Ovary (tissue), 9 donors: ENCODE measurements around the gene USP31. TPM values are rescaled to one million over a fixed set of nuclear protein-coding genes. Genes with fewer than 3 reads are reported as not detected.

Experiments
- DNase-seq, 5 donors: peaks; one replicate each; pipeline ENCODE4 v3.0.0-alpha.2; 2019 to 2020
- H3K27ac ChIP-seq, 2 donors: fragments of 200-600 bp; one replicate each; pipeline versions ENCODE4 v1.5.1 to v1.8.0; 2019 to 2022
- H3K27me3 ChIP-seq: fragments of 200-600 bp; one replicate; pipeline ENCODE4 v1.8.0; 2022
- H3K36me3 ChIP-seq: fragments of 200-600 bp; sonication (generic); one replicate; pipeline ENCODE4 v1.5.1; 2019
- H3K4me1 ChIP-seq: one replicate; pipeline ENCODE4 v1.8.1; 2013; ENCODE audit warnings: mild to moderate bottlenecking, moderate library complexity; ENCODE audit not compliant: insufficient read depth
- H3K4me3 ChIP-seq: fragments of 200-600 bp; sonication (generic); one replicate; pipeline ENCODE4 v1.5.1; 2017
- H3K9me3 ChIP-seq, 2 donors: fragments of 200-600 bp in 1 of 2; sonication (generic) in 1 of 2; one replicate each; pipeline versions ENCODE4 v1.5.1 to v1.8.1; 2013 to 2019; ENCODE audit warnings: mild to moderate bottlenecking in 1 of 2, moderate library complexity in 1 of 2
- CTCF ChIP-seq, 3 donors: fragments of 450-650 bp in 2 of 3; fragments of 200-600 bp in 1 of 3; IDR thresholded peaks; one replicate each; pipeline versions ENCODE4 v1.5.1 to v1.8.0; 2016 to 2022; ENCODE audit warnings: antibody characterized with exemption in 3 of 3, mild to moderate bottlenecking in 1 of 3
- EP300 ChIP-seq: sonication (generic); formaldehyde crosslinking; IDR thresholded peaks from one replicate; pipeline ENCODE4 v1.6.1; 2017; ENCODE audit warnings: antibody characterized with exemption
- POLR2A ChIP-seq: fragments of 450-650 bp; IDR thresholded peaks from one replicate; pipeline ENCODE4 v1.6.1; 2017; ENCODE audit warnings: antibody characterized with exemption, mild to moderate bottlenecking, moderate library complexity
- WGBS, 3 donors: extraction: QIAGEN DNeasy Blood & Tissue Kit in 1 of 3; methylation state at CpG; one replicate each; pipeline versions ENCODE4 v1.1.5 to v1.1.7; 2013 to 2017; 5-methylcytosine and 5-hydroxymethylcytosine counted together
- intact Hi-C, 4 donors: fragments of 100-400 bp; cut with DNase I; formaldehyde crosslinking; loops; one replicate each; pipeline versions ENCODE4 v1.11.0 to v1.15.1; 2022 to 2023
- polyA plus RNA-seq, 2 donors: library from polyadenylated mRNA; stranded (reverse); fragments of 200-250 nt in 1 of 2; fragments of 350-450 nt in 1 of 2; fragmentation: Illumina TruSeq in 1 of 2; extraction: RNeasy Lipid Tissue Mini Kit (QIAGEN cat#74804) in 1 of 2; gene quantifications; one replicate each; pipeline ENCODE4 v1.2.3, GENCODE V29; 2013 to 2014
- total RNA-seq, 7 donors: library from RNA; depleted of rRNA in 2 of 7; stranded (reverse); fragments of >200 nt in 2 of 7; fragmentation: NEBNext Ultra II Directional in 3 of 7; extraction: Animal tissue kit (Norgen Biotek cat#: 25700) in 3 of 7; gene quantifications; one replicate each; pipeline versions ENCODE4 v1.1.0 to v1.2.4, GENCODE V29; 2016 to 2023
- donor health status: DM: no; HTN: no; CAD: no; lungs with moderate emphysema.
- donor health status: DM: no; HTN: no; CAD: no.
- donor health status: Bipolar disorder and iron deficiency.
- donor health status: DM: yes; HTN: yes; CAD: no.
- donor health status: DM: no; HTN: no; CAD: no.
- donor health status: DM: yes; HTN: yes; CAD: no.

Gene USP31
- total and polyA plus RNA-seq, 9 donors: 1.5 to 10.6 (median 7.3) TPM

- Histone ChIP-seq H3K36me3 (no peaks in the 10 kb centered on the region), H3K4me1 (no peaks in the 10 kb centered on the region), H3K4me3 (no peak overlapping the region), H3K9me3 (no peaks in the 10 kb centered on the region), H3K27me3 (no peaks in the 10 kb centered on the region), H3K27ac (no peak overlapping the region)
- no peak for DNase-seq
- intact Hi-C loops: no loop called here
- TF ChIP-seq EP300 (no peak), POLR2A (no peak), CTCF (IDR thresholded peaks at IDR 0.05) (no peak)
- WGBS, 3 donors: 87 to 93% (median 90%) methylated on average over 9 of the region's 9 CpGs
Observed at GRCh38 chr16:23082161-23082788, 67.0 kb downstream of the USP31 start.

DNA sequence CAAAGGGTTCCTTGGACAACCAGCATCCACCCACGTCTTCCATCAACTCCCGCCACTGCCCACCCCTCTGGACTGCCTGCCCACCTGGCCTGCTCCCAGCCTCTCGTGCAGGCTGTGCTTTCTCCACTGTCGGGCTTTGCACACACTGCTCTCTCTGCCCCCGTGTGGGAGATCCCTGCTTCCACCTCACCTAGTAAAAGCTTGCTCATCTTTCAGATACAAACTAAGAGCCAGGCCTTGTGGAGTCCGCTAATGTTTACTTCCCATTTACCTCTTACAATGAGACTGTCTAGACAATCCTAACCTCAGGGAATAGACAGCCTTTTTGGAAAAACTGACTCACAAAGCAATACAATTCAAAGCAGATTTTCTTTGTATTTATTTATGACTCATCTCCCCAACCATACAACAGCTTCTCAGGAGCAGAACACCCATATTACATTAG is 67.6 kb downstream of the USP31 start:
- no peak for DNase-seq
- Histone ChIP-seq H3K36me3 (no peaks in the 10 kb centered on the region), H3K4me3 (no peak overlapping the region), H3K27me3 (no peaks in the 10 kb centered on the region), H3K4me1 (no peaks in the 10 kb centered on the region), H3K27ac (no peak overlapping the region), H3K9me3 (no peaks in the 10 kb centered on the region)
- intact Hi-C loops: no loop called here
- TF ChIP-seq POLR2A: no peak
- TF ChIP-seq CTCF (IDR thresholded peaks at IDR 0.05): no peak
- TF ChIP-seq EP300: no peak
- WGBS, 3 donors: 56 to 66% (median 63%) methylated on average over 6 of the region's 6 CpGs

GRCh38 chr16:23080747-23081146 is 68.5 kb downstream of the USP31 start:
- no peak for DNase-seq
- no peaks in the 10 kb centered on the region for H3K9me3 ChIP-seq
- intact Hi-C loops: no loop called here
- H3K4me3 ChIP-seq: no peak overlapping the region
- no peak for TF ChIP-seq CTCF (IDR thresholded peaks at IDR 0.05)
- TF ChIP-seq EP300: no peak
- TF ChIP-seq POLR2A: no peak
- 62 to 96% (median 94%) methylated on average over 3 of the region's 3 CpGs for WGBS, 3 donors
- H3K4me1 ChIP-seq: no peaks in the 10 kb centered on the region
- no peaks in the 10 kb centered on the region for H3K36me3 ChIP-seq
- no peaks in the 10 kb centered on the region for H3K27me3 ChIP-seq
- no peak overlapping the region for H3K27ac ChIP-seq

GRCh38 chr16:23080329-23080728 is 68.9 kb downstream of the USP31 start:
- Histone ChIP-seq H3K36me3 (no peaks in the 10 kb centered on the region), H3K9me3 (no peaks in the 10 kb centered on the region), H3K27me3 (no peaks in the 10 kb centered on the region), H3K27ac (no peak overlapping the region), H3K4me1 (no peaks in the 10 kb centered on the region), H3K4me3 (no peak overlapping the region)
- TF ChIP-seq CTCF (IDR thresholded peaks at IDR 0.05): no peak
- no peak for TF ChIP-seq EP300
- TF ChIP-seq POLR2A: no peak
- intact Hi-C loops: no loop called here
- DNase-seq: no peak
- 93 to 100% (median 100%) methylated on average over 1 of the region's 1 CpG for WGBS, 3 donors
